NCI-H226 (cell line): Measurements from ENCODE around the gene NCOR2.

Experiments
- DNase-seq: peaks from one replicate; pipeline ENCODE4 v3.0.0-alpha.2; 2015

Gene NCOR2

DNA sequence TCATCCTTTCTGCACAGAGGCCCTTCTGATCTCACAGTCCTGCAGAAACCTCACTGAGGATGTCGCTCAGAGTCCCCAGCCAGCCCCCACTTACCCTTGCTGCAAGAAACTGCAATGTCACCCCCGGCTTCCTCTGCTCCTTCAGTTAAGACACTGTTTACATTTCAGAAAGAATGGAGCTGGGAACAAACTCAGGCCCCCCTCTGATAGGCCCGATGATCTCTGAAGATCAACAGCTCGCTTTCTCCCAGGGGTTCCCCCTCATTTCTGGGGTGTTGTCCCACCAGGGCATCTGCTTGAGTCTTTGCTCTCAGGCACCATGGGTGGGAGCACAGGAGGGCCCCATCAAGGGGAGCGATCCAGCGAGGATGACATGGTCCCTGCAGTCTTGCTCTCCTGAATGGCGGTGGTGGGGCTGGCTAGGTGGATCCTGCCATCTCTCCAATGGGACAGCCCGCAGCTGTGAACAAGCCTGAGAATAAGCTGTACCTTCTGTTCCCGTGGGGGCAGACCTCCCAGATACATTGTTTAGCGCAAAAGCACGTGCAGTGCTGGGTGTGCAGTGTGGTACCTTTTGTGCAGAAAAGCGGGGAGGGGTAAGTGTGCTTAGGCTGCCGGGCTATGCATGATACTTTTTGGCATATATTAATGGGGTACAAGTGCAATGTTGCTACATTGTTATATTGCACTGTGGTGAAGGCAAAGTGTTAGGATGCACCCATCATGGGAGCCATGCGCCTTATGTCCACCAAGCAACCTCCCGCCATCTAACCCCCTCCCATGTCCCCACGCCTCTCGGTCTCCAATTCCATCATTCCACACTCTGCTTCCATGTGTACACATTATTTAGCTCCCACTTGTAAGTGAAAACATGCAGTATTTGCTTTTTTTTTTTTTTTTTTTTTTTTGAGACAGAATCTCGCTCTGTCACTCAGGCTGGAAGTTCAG, 6.7 kb upstream of the NCOR2 start:
- DNase-seq = no peak

DNA sequence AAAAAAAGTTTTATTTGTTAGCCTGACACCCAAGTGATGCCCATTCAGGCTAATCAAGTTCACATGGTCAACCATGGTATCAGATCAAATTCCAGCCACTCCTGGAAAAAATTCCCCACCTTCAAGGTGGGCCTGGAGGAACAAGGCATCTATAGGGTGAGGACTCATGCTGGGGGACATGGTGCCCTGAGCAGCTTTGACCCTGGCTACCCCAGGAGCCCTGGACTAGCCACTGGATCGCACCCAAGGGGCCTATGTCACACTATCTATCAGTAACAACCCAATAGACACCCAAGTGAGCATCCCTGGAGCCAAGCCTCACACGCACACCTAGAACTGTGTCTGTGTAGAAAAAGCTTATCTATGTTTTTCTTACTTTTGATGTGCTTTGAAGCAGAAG, 4.1 kb upstream of the NCOR2 start:
- DNase-seq = no peak

DNA sequence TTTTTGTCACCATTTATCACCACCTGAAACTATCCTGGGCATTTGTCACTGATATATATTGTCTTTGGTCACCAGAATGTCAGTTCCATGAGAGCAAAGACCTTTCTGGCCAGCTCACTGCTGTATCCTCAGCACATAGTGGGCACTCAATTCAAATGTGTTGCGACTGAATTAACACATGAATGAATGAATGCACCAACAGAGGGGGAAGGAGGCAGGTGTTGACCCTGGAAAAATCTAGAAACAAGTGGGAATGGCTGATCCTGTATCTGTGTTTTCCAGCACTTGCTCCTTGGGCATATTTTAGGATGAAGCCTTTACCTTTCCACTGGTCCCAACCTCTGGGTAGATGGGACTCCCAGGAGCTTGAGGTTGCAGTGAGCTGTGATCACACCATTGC, 3.4 kb upstream of the NCOR2 start:
- no peak for DNase-seq

DNA sequence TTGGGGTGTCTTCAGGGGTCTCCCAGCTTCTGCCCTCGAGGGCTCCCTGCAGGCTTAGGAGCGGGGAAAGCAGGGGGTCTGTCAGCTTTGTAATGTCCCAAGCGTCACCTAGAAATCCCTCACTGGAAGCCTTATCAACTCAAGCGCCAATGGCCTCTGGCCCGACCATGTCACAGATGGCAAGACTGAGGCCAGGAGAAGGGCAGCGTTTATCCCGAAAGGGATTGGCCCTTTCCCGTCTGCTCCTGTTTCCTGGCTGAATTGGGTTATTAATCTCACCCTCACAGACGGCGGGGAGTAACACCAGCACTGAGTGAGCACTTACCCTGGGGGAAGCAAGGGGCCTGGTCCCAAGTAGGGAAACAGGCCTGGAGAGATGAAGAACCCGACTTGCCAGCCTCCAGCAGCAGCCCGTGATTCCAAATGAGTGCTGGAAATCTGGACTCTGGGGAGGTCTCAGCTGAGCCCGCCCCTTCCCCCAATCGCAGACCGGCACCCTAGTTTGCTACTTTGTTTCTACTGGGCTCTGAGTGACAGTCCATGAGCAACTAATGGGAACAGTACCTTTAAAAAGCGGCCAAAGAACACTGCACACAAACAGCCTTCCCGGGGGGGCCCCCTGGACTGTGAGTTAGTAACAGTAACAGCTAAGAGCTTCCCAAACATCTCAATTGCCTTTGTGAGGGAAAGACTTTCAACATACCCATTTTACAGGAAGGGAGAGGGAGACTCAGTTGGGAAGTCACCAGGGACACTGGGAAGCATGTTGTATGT, 2.1 kb upstream of the NCOR2 start:
- DNase-seq = no peak

DNA sequence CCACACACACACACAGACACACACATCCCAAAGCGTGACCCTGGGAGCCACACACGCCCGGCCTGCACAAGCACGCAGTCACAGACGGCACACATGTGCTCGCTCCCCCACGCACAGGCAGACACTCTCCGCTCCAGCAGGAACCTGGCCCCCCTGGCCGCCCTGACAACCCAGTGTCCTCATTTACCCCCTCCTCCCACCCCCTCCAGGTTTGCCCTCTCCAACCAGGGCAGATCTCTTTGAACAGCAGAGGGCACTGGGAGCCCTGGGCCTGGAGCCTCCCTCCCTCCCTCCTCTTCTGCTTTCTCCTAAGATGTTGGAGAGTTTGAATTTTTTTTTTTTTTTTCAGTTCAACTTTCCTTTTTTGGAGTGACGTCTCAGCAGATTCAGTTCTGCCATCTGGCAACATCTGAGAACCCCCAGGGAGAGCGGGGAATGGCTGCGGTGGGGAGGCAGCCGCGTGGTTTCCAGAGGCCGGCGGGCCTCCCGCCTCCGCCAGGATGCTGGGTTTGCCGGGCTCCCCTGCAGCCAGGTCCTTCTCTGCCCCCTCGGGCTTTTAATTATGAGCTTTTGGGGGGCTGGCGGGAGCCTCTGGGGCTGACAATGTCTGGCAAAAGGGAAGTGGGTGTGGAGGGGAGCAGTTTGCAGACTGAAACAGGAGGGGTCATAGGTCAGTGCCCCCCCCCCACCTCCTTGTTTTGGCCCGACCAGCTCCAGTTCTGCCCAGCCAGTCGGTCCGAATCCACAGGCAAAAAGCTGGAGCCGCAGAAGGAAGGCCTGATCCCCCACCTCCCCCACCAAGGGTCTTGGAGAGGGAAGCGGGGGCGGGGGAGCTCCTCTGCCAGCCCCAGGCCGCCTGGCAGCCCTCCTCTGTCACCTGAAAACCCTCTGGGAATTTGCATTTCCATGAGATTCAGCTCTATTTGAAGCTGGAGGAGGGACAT, 1.3 kb upstream of the NCOR2 start:
- DNase-seq = peak; percentile 62

DNA sequence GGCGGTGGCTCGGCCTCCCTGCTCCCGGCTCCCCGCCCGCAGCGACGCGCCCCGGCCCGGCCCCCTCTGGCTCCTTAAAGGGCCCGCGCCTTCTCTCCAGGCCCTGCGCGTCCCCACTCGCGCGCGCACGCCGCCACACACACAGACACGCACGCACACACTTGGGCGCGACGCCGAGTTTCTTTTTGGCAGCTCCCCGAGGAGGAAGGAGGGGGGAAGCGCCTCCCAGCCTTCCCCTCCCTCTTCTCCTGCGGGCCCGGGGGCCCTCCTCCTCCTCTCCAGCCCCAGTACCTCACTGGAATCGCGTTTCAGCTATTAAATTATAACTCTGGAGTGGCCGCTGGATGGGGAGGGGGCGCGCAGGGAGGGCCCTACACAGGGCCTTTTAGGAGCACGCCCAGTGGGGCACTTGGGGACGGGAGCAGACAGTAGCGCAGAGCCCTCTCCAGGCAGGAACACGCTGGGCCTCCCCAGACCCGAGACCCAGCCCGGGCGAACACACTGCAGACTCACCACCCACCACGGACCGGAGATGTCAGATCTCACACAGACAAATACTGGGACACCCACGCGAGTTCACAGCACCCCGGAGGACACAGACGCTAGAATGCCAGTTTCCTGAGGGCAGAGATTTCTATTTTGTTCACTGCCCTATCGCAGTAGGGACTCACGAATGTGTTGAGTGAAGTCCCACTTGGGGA, 411 bp upstream of the NCOR2 start:
- peak; percentile 92 for DNase-seq

DNA sequence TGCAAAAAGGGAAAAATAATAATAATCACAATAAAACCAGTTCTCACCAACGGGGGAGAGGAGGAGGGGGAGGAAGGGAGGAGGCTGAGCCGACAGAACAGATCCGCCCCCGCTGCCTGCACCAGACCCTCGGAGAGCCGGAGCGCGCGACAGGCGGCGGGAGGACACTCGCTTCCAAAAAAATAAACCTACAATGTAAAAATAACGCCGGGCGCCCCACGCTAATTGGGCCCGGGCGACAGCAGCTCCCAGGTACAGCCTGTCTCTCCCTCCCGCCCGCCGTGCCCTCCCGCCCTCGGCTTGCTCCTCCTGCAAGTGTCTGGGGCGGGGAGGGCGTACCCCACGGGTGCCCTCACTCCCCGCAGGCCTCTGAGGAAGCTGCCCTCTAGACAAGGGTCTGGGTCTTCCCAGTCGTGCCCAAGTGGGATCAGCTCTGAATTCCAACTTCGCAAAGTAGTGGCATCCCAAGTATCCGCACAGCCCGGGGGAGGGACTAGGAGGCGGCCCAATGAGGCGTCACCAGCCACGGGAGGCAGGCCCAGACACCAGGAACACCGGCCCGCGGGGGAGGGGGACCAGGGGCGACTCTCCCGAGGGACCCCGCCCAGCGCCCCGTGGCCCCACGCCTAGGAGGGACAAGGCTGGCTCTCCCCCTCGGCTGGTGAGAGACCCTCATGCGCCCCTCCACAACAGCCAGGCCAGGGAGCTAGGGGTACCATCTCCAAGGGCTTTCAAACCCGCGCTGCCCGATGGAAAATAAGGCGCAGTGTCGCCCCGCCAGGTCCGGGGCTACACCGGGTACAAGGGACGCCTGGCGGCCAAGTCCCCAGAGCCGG, 1.0 kb downstream of the NCOR2 start:
- peak; percentile 72 for DNase-seq

DNA sequence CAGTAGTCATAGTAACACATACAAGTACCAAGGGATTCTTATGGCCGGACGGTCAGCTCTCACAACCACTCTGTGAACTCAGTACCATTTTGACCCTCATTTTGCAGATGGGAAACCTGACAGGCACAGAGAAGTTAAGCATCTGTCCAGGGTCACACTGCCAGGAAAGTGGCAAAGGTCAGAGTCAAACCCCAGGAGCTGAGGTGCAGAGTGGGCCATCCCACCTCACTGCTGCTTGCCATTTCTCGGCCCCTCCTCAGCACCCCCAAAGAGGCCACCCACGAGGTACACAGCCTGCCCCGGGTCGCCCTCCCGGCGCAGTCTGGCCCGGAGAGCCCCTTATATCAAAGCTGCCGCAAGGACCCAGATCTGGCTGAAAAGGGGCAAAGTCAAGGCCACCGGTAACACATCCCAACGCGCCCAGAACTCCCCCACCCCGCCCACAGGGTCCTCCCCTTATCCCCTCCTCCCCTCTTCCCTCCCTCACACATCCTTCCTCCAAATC, 1.7 kb downstream of the NCOR2 start:
- no peak for DNase-seq

DNA sequence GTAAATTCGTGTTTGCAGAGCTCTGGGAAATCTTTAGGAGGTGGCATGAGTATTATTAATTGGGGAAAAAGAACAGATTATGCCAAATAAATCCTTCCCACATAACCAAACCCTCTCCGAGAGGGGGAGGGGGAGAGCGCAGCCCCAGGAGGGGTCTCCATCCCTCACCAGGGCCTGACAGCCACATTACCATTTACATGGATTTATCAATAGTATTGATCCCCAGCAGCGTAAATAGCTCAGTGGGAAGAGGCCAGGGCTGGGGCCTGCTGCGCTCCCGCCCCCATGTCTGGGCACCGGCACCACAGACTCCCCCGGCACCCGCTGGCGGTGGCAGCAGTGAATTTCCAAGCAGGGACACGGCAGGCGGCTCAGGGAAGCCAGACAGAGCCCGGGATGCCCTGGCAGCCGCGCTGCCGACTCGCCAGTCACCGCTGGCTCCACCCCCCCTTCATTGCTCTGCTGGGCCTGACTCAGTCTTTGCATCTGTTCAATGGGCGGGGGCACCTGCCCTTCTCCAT, 2.4 kb downstream of the NCOR2 start:
- no peak for DNase-seq

DNA sequence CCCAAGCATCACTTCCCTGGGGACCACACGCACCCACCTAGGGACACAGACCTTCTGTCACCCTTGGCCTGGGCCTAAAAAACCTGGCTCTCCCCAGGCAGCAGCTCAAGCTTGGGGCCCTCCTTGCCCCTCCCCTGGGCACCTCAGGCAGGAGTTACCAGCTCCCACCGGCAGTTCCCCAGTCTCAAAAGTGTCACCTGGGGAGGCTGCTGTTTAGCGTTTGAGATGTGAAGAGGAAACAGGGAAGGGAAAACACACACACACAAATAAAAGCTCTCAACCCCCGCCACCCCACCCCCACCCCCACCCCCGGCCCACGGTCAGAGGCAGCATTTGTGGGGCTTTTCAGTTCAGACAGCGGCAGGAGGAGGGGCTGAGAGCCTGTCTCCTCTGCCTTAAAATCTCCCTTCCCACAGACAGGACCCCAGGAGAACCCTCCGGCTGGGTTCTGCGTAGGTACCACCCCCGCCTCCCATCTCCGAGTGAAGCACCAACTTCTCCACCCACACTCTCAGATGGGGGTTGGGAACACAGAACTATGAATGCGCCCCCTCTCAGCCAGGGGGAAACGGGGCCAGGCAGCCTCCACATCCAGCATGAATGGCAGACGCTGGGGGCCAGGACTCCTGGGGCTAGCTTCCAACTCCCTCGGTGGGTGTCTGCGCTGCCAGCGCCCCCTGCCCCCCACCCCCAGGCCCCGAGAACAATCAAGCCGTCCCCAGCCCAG, 3.0 kb downstream of the NCOR2 start:
- DNase-seq = no peak

DNA sequence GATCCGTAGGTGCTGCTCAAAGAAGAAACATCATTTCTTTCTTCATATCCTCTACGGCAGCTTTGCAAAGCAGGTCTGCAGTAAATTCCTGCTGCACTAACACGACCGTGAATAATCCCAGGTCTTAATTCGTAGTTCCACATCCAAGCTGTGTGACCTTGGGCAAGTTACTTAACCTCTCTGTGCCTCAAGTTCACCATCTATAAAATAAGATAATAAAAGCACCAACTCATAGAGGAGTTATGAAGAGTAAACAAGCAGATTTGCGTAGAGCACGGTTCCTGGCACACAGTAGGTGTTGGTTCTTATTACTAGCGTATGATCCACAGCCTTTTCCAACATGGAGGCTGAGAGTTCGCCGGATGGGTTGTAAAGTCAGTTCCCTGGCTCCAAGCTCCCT, 3.6 kb downstream of the NCOR2 start:
- no peak for DNase-seq

DNA sequence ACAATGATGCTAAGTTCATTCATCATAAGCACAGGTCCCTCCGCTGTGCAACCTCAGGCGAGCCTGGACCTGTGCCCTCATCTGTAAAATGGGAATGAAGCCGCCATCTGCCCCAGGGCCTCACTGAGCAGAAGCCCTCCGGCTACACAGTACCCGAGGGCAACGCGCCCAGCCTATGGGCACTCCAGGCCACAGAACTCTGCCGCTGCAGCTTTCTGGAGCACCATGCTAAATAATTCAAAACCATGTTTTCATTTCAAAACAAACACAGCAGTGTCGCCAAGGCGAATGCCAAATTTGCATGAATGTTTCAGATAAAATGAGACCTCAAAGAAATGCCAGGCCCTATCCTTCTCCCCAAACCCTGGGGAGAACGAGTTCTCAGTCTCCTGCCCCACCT, 4.0 kb downstream of the NCOR2 start:
- no peak for DNase-seq

DNA sequence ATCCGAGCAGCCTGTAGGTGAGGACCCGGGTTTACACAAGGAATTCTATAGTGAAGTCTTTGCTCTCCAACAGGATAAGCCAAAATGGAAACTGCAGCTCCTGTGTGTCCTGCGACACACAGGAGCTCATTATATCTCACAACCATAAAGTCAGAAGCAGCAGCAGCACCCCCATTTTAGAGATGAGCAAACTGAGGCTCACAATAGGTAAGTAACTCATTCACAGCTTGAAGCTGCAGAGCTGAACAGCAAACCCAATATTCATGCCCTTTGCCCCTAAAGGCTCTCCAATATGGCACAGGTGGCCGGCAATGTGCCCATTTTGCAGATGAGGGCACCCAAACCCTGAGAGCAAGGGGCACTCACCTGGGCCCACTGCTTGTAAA, 4.6 kb downstream of the NCOR2 start:
- DNase-seq = no peak

DNA sequence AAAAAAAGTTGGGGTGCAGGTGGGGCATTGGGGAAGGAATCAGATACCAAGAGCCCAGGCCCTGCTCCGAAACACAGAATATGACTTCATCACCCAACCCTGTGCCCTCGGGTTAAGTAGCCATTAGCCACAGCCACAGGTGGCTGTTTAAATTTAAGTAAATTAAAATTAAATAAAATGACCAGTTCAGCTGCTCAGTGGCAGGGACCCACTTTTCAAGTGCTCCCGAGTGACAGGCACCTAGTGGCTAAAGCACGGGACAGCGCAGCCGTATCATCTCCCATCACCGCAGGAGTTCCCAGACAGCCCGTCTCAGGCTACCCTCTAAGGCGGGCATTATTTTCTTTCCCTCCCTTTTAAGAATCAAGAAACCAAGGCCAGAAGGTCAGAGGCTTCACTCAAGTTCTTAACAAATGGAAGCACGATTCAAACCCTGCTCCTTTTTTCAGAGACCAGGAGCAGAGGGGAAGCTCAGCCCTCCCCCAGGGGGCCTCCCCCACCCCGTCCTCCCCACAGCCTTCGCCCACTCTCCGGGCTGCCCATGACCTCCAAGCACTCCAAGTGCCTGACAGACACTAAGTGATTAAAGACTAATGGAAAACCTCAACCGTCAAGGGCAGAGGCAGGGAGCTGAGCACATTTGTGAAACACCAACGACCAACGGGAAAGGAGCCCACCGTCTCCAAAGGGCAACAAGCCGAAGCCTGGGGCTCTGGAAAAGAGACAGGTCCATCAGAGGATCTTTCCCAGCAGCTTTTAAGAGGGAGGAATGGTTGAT, 5.2 kb downstream of the NCOR2 start:
- no peak for DNase-seq

DNA sequence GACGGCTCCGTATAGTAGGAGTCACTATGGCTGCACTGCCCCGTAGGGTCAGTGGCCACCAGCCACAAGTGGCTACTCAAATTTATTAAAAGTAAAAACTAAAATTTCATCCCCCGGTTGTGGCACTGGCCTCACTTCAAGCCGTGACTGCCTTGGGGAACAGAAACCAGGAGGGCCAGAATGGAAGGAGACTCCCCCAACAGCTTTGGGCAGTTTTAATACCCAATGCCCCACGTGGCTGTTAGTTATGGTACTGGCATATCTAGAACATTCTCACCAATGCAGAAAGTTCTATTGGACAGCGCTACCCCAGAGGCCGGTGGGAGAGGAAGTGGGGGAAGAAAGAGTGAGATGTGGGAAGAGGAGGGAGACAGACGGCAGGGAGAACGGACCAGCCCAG, 6.2 kb downstream of the NCOR2 start:
- no peak for DNase-seq

DNA sequence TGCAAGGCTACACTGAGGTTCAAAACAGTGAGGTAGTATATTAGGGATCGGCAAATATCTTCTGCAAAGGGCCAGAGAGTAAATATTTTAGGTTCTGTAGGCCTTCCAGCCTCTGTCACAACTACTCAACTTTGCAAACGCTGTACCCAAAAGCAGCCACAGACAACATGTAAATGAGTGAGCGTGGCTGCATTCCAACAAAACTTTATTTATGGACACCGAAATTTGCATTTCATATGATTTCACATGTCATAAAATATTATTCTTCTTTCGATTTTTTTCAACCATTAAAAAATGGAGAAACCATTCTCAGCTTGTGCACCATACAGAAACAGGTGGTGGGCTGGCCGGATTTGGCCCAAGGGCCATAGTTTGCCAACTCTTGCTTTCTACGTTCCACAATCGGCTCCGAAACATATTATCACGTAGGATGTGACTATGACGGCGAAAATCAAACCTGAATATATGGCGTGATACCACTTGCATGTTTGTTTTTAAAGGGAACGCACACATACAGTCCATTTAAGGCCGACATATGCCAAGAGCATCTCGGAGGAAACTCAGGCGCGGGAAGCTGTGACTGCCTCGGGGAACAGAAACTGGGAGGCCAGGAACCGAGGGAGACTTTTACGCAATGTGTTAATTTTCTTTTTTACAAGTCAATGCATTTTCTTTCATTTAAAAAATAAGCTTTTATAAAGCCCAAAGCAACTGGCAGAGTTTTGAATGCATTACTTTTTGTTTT, 7.1 kb downstream of the NCOR2 start:
- no peak for DNase-seq

DNA sequence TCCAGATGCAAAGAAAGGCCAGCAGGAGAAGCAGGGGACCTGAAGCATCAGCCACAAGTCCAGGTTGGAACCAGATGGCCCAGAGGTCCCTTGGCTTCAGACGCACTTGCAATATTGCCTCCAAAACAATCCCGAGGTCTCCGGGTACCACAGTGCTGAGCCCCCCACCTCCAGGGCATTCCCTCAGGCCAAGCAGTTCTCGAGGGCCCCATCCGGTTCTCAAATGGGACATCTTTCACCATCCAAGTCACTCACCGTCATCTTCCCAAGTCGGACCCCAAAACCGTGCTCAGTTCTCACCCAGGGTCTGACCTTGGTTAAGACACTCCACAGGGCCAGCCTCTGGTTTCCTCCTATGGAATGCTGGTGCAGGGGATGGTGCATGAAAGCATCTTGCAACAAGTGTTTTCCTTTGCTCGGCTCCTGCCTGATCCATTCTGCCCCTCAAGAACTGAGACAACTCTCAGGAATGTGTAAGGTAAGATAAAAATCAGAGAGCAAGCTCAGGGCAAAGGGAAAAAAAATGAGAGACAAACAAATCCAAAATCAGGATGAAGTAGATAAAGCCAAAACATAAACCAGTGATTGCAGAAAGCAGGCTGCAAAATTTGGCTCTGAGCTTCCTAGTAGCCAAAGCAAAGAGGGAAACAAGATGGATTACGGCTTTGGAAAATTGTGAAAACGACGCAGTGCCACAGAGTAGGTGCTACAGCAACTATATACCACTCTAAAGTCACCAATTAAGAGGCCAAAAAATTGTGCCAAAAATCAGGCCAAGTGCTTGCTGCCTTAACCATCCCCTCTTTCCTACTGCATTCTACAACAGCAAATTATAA, 8.0 kb downstream of the NCOR2 start:
- DNase-seq = peak; percentile 54

DNA sequence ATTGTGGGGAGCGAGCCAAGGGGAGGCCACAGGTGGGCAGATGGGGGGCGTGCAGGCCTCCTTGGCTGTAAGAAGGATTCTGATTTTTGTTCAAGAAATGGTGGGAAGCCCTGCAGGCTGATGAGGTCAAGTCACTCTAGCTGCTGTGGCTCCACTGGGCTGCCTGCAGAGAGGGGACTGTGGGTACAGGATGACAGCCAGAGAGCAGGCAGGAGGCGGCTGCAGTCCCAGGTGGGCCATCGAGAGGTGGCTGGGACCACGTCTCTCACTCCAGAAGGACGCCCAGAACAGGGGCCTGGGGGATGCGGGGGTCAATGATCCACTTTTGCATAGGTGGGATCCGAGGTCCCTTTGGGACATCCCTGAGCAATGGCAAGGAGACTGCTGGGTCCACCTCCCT, 9.1 kb downstream of the NCOR2 start:
- no peak for DNase-seq
